OCI-M1 (cell line): ENCODE data around the gene KRT1.

Experiments used
- DNase-seq: peaks from one replicate; lab custom pipeline; 2025; lab: John Stamatoyannopoulos, UW

KRT1 gene

GRCh38 chr12:52636189-52636588 is 44.0 kb downstream of the KRT1 start:
- DNase-seq: no peak

- no peak for DNase-seq
These were observed 45.7 kb downstream of the KRT1 start for GRCh38 chr12:52634266-52635056.

GRCh38 chr12:52633383-52633782 is 46.8 kb downstream of the KRT1 start:
- DNase-seq: no peak

- DNase-seq: no peak
These were observed 47.6 kb downstream of the KRT1 start for GRCh38 chr12:52632656-52633055.

GRCh38 chr12:52631676-52632459 is 48.3 kb downstream of the KRT1 start:
- no peak for DNase-seq

- no peak for DNase-seq
These were observed 48.9 kb downstream of the KRT1 start for GRCh38 chr12:52631264-52631663.

- DNase-seq: no peak
These were observed 49.5 kb downstream of the KRT1 start for GRCh38 chr12:52630599-52631200.

GRCh38 chr12:52630008-52630500 is 50.2 kb downstream of the KRT1 start:
- no peak for DNase-seq

- DNase-seq: no peak
These were observed 50.8 kb downstream of the KRT1 start for GRCh38 chr12:52629281-52630007.

GRCh38 chr12:52628841-52629240 is 51.4 kb downstream of the KRT1 start:
- no peak for DNase-seq

GRCh38 chr12:52628111-52628507 is 52.1 kb downstream of the KRT1 start:
- no peak for DNase-seq

GRCh38 chr12:52627395-52628110 is 52.7 kb downstream of the KRT1 start:
- DNase-seq: no peak
